NCI-H2081 (cell line): ENCODE results near the gene CTH.
"Not testable (repeated sequence)": the region's sequence is repeated elsewhere in the genome, so short reads cannot be mapped to it uniquely, and the experiment has no call there.

Source experiments
- DNase-seq, 2 experiments: peaks; one replicate each; lab custom pipeline; 2025; lab: John Stamatoyannopoulos, UW

CTH gene

GRCh38 chr1:70455291-70455690 is 44.2 kb downstream of the CTH start:
- DNase-seq: no peak

- peak; percentile 31 to 79 for DNase-seq
Observed at GRCh38 chr1:70458131-70458530, 47.1 kb downstream of the CTH start.

GRCh38 chr1:70459496-70460225 is 48.6 kb downstream of the CTH start:
- no peak for DNase-seq

- DNase-seq: not testable (repeated sequence)
Observed at GRCh38 chr1:70460740-70461713, 50.0 kb downstream of the CTH start.

GRCh38 chr1:70462611-70463010 is 51.5 kb downstream of the CTH start:
- DNase-seq: no peak

- DNase-seq: no peak
Observed at GRCh38 chr1:70465911-70466310, 54.8 kb downstream of the CTH start.

- DNase-seq: no peak
Observed at GRCh38 chr1:70467531-70467930, 56.5 kb downstream of the CTH start.

GRCh38 chr1:70468180-70468579 is 57.1 kb downstream of the CTH start:
- no peak for DNase-seq

GRCh38 chr1:70469184-70469583 is 58.1 kb downstream of the CTH start:
- not testable (repeated sequence) for DNase-seq

GRCh38 chr1:70475023-70475422 is 64.0 kb downstream of the CTH start:
- no peak for DNase-seq

GRCh38 chr1:70477090-70477489 is 66.0 kb downstream of the CTH start:
- no peak for DNase-seq

- DNase-seq: not testable (repeated sequence)
Observed at GRCh38 chr1:70477905-70478304, 66.8 kb downstream of the CTH start.

- DNase-seq: no peak
Observed at GRCh38 chr1:70483342-70483741, 72.3 kb downstream of the CTH start.

- no peak for DNase-seq
Observed at GRCh38 chr1:70485624-70486023, 74.6 kb downstream of the CTH start.

- no peak for DNase-seq
Observed at GRCh38 chr1:70486676-70487458, 75.8 kb downstream of the CTH start.

GRCh38 chr1:70487459-70487815 is 76.4 kb downstream of the CTH start:
- no peak for DNase-seq

GRCh38 chr1:70487910-70488665 is 77.0 kb downstream of the CTH start:
- peak; percentile 21 to 55 for DNase-seq
